ENCODE data around the gene APCDD1.

- TF ChIP-seq SP1 (IDR thresholded peaks at IDR 0.05) (no peak), CTCF (IDR thresholded peaks at IDR 0.05; ENCODE audit: low read depth, low read length, missing input control) (no peak), TAF1 (conservative IDR thresholded peaks at IDR 0.05) (no peak), ATF3 (IDR thresholded peaks at IDR 0.05) (no peak)
Observed at GRCh38 chr18:10522574-10522973, 68.1 kb downstream of the APCDD1 start.

Data from liver (tissue), 3 donors.